ENCODE data around the gene WASF1. TPM values are rescaled to one million over a fixed set of nuclear protein-coding genes. Genes with fewer than 3 reads are reported as not detected.
"Not testable (repeated sequence)": the region's sequence is repeated elsewhere in the genome, so short reads cannot be mapped to it uniquely, and the experiment has no call there.

Gene WASF1
- total and polyA plus RNA-seq, 12 donors, result 4.7 to 23.7 (median 8.9) TPM

DNA sequence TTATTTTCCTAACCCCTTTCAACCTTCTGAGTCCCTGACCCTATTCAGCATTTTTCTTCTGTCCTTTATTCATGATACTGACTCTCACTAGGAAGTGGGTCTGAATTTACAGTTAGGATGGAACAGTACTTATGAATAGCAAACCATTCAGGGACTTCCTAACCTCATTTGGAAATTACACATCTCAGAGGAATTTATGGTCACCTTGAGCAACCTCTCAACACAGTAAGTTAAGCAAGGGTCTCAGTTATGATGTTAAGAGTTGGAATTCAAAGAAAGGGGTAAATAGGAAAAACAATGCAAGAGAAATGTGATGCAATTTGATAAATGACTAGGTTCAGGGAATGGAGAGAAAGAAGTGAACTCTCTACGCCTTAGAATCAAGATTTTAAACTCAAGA is 104.1 kb downstream of the WASF1 start:
- Histone ChIP-seq H3K27me3 (no peaks in the 10 kb centered on the region), H3K4me3 (no peak overlapping the region), H3K36me3 (replicated peaks in 1 of 2) (no peaks in the 10 kb centered on the region), H3K9me3 (replicated peaks in 1 of 3) (no peaks in the 10 kb centered on the region), H3K4me1 (replicated peaks in 1 of 2) (no peaks in the 10 kb centered on the region), H3K27ac (no peak overlapping the region)
- 83 to 89% (median 86%) methylated on average over 1 of the region's 1 CpG for WGBS, 4 donors
- TF ChIP-seq POLR2A (IDR thresholded peaks at IDR 0.05), result no peak
- TF ChIP-seq, protein P1, sequence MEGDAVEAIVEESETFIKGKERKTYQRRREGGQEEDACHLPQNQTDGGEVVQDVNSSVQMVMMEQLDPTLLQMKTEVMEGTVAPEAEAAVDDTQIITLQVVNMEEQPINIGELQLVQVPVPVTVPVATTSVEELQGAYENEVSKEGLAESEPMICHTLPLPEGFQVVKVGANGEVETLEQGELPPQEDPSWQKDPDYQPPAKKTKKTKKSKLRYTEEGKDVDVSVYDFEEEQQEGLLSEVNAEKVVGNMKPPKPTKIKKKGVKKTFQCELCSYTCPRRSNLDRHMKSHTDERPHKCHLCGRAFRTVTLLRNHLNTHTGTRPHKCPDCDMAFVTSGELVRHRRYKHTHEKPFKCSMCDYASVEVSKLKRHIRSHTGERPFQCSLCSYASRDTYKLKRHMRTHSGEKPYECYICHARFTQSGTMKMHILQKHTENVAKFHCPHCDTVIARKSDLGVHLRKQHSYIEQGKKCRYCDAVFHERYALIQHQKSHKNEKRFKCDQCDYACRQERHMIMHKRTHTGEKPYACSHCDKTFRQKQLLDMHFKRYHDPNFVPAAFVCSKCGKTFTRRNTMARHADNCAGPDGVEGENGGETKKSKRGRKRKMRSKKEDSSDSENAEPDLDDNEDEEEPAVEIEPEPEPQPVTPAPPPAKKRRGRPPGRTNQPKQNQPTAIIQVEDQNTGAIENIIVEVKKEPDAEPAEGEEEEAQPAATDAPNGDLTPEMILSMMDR (IDR thresholded peaks at IDR 0.05), result no peak
- no peak for DNase-seq
- intact Hi-C loops (cut with DNase I), result no loop called here

DNA sequence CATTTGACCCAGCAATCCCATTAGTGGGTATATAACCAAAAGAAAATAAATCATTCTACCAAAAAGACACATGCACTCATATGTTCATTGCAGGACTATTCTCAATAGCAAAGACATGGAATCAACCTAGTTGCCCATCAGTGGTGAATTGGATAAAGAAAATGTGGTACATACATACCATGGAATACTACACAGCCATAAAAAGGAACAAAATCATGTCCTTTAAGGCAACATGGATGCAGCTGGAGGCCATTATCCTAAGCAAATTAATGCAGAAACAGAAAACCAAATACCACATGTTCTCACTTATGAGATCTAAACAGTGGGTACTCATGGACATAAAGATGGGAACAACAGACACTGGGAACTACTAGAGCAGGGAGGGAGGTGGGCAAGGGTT is 106.0 kb downstream of the WASF1 start:
- H3K4me3 ChIP-seq; H3K4me1 ChIP-seq (replicated peaks in 1 of 2); H3K27ac ChIP-seq; H3K27me3 ChIP-seq; H3K36me3 ChIP-seq (replicated peaks in 1 of 2); DNase-seq; H3K9me3 ChIP-seq (replicated peaks in 1 of 3); intact Hi-C loops (cut with DNase I): not testable (repeated sequence)

DNA sequence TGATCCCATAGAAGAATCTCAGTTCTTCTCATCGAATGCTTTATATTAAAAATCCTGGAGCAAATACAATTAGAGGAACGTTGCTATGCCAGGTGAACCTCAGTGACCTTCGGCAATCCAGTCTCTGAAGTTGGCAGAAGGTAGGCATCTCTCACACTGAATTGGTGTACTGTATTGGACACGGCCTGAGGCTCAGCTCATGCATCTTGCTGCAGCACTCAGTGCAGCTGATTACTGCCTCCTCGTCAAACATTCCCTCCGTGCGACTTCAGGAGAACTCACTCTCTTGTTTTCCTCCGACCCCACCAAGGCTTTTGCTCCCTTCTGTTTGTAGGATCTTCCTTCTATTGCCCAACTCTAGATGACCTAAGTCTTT is 110.9 kb downstream of the WASF1 start:
- DNase-seq, result no peak
- H3K4me1 ChIP-seq (replicated peaks in 1 of 2), result no peaks in the 10 kb centered on the region
- TF ChIP-seq, protein P1 (IDR thresholded peaks at IDR 0.05), result no peak
- TF ChIP-seq POLR2A (IDR thresholded peaks at IDR 0.05), result no peak
- WGBS, 4 donors, result 76 to 85% (median 82%) methylated on average over 8 of the region's 8 CpGs
- H3K27me3 ChIP-seq, result no peaks in the 10 kb centered on the region
- no peak overlapping the region for H3K4me3 ChIP-seq
- H3K9me3 ChIP-seq (replicated peaks in 1 of 3), result no peaks in the 10 kb centered on the region
- intact Hi-C loops (cut with DNase I), result no loop called here
- no peak overlapping the region for H3K27ac ChIP-seq
- H3K36me3 ChIP-seq (replicated peaks in 1 of 2), result no peaks in the 10 kb centered on the region

DNA sequence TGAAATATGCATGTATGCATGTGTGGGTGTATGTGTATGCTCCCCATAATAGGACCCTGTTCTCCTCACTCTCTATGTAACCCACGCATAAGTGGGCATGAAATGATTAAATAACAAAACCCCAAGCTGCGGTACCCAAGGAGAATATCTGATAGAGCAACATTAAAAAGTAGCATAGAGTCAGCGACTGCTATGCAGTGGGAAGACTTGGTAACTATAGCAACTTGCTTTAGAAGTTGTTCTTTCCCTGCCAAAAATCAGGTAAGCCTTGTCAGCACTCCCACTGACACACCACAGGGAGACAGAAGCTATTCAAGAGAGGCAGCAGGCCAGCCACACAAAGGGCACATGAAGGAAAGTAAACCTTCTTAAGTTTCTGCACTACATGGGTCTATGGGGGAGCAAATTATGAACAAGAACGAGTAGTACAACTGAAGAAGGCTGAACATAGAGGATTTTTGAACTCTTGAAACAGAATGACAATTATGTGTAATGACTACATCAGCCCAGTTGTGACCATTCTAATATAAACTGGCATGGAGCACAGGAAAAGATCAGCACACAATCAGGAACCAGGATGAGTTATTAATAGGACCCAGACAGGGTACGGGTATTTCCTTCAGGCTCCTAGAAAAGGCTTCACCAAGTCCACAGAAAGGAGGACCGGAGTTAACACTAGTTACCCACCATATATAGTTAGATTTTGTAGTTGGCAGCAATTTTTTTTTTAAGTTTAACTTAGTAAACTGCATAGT is 111.5 kb downstream of the WASF1 start:
- H3K27me3 ChIP-seq, result no peaks in the 10 kb centered on the region
- DNase-seq, result no peak
- intact Hi-C loops (cut with DNase I), result no loop called here
- TF ChIP-seq POLR2A (IDR thresholded peaks at IDR 0.05), result no peak
- TF ChIP-seq, protein P1 (IDR thresholded peaks at IDR 0.05), result no peak
- WGBS, 4 donors, result 61 to 72% (median 68%) methylated on average over 6 of the region's 6 CpGs
- no peaks in the 10 kb centered on the region for H3K36me3 ChIP-seq (replicated peaks in 1 of 2)
- H3K4me1 ChIP-seq (replicated peaks in 1 of 2), result no peaks in the 10 kb centered on the region
- no peak overlapping the region for H3K4me3 ChIP-seq
- H3K9me3 ChIP-seq (replicated peaks in 1 of 3), result no peaks in the 10 kb centered on the region
- no peak overlapping the region for H3K27ac ChIP-seq

Measured in adrenal gland (tissue), 12 donors.